GM12872 (cell line): ENCODE data around the gene FAM114A1.

Experiments used
- TF ChIP-seq, protein P1 (sequence below): IDR thresholded peaks from 3 replicates; pipeline ENCODE4 v1.5.1; 2011; ENCODE audit warnings: low read depth, mild to moderate bottlenecking, low read length, moderate library complexity; ENCODE audit not compliant: insufficient read depth

The FAM114A1 gene

DNA sequence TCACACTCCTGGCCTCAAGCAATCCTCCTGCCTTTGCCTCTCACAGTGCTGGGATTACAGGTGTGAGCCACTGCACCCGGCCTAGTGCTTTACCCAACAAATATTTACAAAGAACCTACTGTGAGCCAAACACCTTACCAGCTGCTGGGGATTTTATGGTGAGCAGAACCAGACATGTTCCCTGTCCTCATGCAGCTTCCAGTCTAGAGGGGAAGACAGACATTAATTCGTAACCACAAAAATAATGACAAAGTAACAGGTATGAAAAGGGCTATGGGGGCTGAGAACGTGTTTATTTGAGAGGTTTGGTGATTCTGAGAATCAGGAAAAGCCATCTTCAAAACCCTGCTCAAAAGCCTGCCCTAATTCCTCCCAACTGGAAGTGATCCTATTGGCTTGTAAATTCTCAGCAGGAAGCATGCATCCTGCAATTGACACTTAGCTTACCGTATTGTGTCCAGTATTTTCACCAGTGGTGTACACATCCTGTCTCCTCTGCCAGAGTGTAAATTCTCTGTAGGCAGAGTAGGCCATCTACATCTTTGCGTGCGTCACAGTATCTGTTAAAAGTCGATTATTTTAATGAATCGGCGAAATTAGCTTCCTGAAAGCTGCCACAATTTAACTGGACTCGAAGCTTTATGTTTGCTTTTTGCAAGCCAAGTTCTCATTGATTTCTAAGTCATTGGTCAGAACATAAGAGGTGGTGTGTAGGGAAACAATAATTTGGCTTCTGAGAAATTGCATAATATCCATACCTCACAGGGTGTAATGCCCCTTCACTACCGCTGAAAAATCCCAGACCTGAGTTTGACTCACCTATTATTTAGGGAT lies 97.6 kb downstream of the FAM114A1 start:
- TF ChIP-seq, protein P1, sequence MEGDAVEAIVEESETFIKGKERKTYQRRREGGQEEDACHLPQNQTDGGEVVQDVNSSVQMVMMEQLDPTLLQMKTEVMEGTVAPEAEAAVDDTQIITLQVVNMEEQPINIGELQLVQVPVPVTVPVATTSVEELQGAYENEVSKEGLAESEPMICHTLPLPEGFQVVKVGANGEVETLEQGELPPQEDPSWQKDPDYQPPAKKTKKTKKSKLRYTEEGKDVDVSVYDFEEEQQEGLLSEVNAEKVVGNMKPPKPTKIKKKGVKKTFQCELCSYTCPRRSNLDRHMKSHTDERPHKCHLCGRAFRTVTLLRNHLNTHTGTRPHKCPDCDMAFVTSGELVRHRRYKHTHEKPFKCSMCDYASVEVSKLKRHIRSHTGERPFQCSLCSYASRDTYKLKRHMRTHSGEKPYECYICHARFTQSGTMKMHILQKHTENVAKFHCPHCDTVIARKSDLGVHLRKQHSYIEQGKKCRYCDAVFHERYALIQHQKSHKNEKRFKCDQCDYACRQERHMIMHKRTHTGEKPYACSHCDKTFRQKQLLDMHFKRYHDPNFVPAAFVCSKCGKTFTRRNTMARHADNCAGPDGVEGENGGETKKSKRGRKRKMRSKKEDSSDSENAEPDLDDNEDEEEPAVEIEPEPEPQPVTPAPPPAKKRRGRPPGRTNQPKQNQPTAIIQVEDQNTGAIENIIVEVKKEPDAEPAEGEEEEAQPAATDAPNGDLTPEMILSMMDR: no peak

DNA sequence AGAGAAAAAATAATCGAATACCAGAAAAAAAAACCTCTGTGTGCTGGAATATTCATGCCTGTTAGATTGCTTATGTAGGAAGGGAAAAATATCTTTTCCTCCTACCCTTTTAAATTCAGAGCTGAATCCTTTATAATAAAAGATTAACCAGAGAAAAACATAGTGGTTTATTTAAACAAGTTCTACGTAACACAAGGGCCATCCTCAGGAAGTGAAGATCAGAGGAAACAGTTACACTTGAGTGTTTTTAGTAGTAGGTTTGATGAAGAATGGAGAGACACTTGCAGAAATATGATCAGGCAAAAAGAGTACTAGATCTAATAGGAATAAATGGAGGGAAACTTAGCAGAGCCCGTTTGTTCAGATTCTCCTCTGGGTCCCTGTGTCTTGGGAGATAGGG lies 98.3 kb downstream of the FAM114A1 start:
- TF ChIP-seq, protein P1: no peak

DNA sequence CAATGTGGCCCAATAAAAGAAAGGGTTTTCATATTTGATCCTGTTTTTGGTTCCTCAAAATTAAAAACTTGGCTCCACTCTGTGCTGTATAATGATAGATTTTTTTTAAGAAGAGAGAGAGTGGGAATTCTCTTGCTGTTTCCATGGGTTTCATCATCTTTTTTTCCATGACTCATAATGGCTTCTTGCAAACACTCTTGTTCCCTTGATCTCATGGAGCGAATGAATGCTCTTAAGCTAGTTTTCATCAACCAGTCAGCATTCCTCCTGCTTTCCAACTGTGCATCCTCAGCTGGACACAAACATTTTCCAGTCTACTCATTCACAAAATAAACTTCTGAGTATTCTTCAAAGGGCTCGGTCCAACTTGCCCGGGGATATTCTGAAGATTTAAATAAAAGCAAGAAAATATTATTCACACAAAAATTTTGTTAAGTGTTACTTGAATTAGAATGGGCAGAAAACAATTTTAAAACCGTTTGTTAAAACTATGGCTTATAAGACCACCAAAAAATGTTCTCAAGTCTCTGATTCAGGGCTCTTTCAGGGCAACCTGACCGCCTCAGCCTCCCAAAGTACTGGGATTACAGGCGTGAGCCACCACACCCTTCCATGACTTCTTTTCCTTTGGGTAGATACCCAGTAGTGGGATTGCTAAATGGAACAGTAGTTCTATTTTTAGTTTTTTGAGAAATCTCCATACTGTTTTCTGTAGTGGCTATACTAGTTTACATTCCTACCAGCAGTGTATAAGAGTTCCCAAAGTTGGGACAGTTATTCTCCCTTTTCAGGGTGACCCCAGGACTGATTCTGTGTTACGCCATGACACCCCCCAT lies 99.9 kb downstream of the FAM114A1 start:
- TF ChIP-seq, protein P1: no peak

DNA sequence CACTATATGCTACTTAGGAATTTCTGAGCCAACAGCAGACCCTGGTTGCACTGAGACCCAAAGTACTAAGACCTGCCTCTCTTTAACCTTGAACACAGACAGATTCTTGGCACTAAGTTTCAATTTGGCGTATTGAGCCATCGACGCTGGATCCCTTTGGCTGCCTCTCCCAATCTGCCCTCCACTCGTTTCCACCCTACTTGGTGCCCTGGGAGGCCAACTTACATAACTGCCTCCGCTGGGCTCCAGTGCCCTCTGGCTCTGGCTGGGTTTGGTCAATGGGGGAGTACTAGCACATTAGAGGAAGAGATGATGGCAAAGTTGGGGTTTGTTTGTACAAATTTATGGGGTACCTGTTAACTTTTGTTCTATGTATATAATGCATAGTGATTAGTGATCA lies 101.1 kb downstream of the FAM114A1 start:
- TF ChIP-seq, protein P1: no peak

DNA sequence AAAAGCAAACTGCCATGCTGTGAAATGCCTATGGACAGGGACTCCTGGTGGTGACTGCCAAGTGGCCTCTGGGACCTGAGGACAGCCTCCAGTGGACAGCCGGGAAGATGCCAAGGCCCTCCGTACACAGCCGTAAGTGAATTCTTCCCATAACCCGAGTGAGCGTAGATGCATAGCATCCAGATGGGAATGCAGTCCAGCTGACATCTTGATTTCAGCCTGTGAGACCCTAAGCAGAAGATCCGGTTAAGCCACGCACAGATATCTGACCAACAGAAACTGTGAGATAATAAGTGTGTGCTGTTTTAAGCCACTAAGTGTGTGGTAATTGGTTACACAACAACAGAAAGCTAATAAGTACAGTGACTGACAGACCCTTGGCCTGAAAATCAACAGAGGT lies 108.7 kb downstream of the FAM114A1 start:
- TF ChIP-seq, protein P1: no peak

DNA sequence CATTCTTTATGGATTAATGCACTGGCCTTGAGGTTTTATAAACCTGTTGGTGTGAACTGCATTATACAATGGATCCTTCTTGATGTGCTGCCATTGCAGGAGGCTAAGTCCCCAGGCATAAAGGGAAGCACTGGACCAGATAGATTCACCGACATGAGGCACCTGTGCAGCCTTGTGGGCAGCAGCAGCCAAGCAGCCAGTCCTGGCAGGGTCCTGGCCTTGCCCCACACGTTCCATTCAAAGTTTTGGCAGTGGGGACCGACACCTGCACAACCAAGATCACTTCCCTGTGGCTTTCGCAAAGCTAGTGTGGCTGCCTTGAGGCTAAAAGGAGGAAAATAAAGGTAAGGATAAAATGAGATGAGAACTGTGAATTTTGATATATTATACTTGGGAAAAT lies 111.5 kb downstream of the FAM114A1 start:
- TF ChIP-seq, protein P1: no peak

DNA sequence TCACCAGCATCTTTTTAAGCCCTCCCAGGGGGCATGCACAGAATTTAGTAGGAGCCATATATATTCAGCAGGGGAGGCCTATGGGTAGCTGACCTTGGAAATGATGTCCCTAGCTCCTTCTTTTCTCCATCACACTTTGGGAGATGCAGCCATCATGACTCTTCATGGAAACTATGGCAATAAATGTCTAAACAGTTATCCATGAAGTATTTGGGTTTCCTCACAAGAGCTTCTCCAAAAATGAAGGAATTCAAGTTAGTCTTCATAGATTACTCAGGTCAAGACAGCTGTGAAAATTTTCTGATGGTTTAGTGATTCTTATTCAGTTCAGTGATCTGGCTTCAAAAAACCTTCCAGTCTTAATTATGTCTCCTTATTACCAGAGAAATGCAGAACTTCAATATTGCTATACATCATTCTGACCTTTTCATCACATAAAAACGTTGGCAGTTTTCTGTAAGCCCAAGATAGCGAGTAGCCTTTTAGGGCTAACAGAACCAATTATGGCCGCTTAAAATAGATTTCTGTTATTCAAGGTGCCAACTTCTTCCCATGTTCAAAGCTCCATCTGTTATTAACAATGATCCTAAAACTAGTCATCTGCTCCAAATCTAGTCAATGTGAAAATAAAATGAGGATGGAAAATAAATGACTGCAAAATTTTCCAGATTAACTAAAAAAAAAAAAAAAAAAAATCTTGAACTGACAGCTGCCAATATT lies 112.1 kb downstream of the FAM114A1 start:
- TF ChIP-seq, protein P1: no peak
